ENCODE measurements around the gene TRIM43B. TPM values are rescaled to one million over a fixed set of nuclear protein-coding genes. Genes with fewer than 3 reads are reported as not detected.
A peak's percentile ranks its signal among the peaks of the same experiment; 100 is the strongest.
"Not testable (repeated sequence)": the region's sequence is repeated elsewhere in the genome, so short reads cannot be mapped to it uniquely, and the experiment has no call there.

Gene TRIM43B
- total and polyA plus RNA-seq, 2 donors from 2014 or later, result not detected

GRCh38 chr2:95500854-95501253, 16.3 kb upstream of the TRIM43B start:
- TF ChIP-seq CTCF (IDR thresholded peaks at IDR 0.05; ENCODE audit: borderline replicate concordance, extremely low read depth, insufficient read depth), result no peak
- Histone ChIP-seq H3K36me3 (ENCODE audit: control insufficient read depth in 2 of 3, insufficient read depth in 3 of 3, low read length in 3 of 3) (no peaks in the 10 kb centered on the region), H3K27ac (ENCODE audit: low read depth in 2 of 2, low read length in 2 of 2) (no peak overlapping the region), H3K4me3 (ENCODE audit: low read length in 3 of 3) (no peak overlapping the region), H3K4me1 (ENCODE audit: control insufficient read depth in 2 of 3, insufficient read depth in 2 of 3, low read depth in 1 of 3, low read length in 3 of 3) (no peaks in the 10 kb centered on the region), H3K27me3 (ENCODE audit: control insufficient read depth, insufficient read depth, low read length) (no peaks in the 10 kb centered on the region), H3K9ac (ENCODE audit: low read length in 3 of 3) (no peak overlapping the region), H3K9me3 (ENCODE audit: control insufficient read depth in 2 of 3, insufficient read depth in 1 of 3, low read length in 3 of 3) (no peaks in the 10 kb centered on the region)
- intact Hi-C loops (cut with DNase I), result no loop called here
- FAIRE-seq (no peak), DNase-seq (no peak)

DNA sequence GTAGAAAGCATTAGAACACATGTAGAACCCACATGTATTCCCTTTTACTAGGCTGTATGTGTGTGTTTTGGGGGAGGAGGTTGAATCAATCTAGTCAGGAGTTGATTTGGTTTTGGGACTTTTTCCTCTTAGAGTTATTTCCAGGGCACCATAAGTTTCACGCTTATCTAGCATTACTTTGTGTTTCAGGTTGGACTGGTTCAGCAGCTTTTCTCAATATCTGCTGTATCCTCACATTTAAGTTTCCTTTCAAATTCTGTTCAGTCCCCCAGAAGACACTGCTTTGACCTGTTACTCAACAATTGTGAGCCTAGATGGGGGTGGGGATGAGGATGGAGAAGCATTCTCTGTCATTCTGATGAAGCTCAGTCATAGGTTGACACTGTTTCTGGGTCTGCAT, 7.5 kb upstream of the TRIM43B start:
- H3K36me3 ChIP-seq (ENCODE audit: control insufficient read depth in 2 of 3, insufficient read depth in 3 of 3, low read length in 3 of 3); H3K9ac ChIP-seq (ENCODE audit: low read length in 3 of 3); H3K4me3 ChIP-seq (ENCODE audit: low read length in 3 of 3); H3K9me3 ChIP-seq (ENCODE audit: control insufficient read depth in 2 of 3, insufficient read depth in 1 of 3, low read length in 3 of 3); H3K27ac ChIP-seq (ENCODE audit: low read depth in 2 of 2, low read length in 2 of 2); intact Hi-C loops (cut with DNase I); H3K27me3 ChIP-seq (ENCODE audit: control insufficient read depth, insufficient read depth, low read length); H3K4me1 ChIP-seq (ENCODE audit: control insufficient read depth in 2 of 3, insufficient read depth in 2 of 3, low read depth in 1 of 3, low read length in 3 of 3); FAIRE-seq: not testable (repeated sequence)
- DNase-seq, result peak in 2 of 5 donors; percentile 39 to 42

DNA sequence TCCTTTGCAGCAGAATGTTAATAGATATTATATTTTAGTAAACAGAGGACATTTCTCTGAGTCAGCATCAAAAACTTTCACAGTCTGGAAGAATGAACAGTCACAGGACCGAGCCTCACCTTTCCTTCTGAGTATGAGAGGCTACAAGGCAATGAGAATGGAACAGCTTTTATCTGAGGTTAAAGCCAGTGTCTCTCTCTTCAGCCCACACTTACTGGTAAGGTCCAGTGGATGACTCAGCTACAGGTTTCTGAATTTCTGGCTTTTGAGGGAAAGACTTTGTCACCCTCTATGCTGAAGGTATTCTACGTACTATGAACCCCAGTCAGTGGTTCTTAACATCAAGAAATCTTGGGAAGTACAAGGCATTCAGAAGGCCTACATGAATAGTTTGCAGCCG, 9.5 kb downstream of the TRIM43B start:
- H3K9ac ChIP-seq (ENCODE audit: low read length in 3 of 3); DNase-seq; H3K36me3 ChIP-seq (ENCODE audit: control insufficient read depth in 2 of 3, insufficient read depth in 3 of 3, low read length in 3 of 3); H3K4me1 ChIP-seq (ENCODE audit: control insufficient read depth in 2 of 3, insufficient read depth in 2 of 3, low read depth in 1 of 3, low read length in 3 of 3); H3K27ac ChIP-seq (ENCODE audit: low read depth in 2 of 2, low read length in 2 of 2); H3K9me3 ChIP-seq (ENCODE audit: control insufficient read depth in 2 of 3, insufficient read depth in 1 of 3, low read length in 3 of 3); H3K4me3 ChIP-seq (ENCODE audit: low read length in 3 of 3); H3K27me3 ChIP-seq (ENCODE audit: control insufficient read depth, insufficient read depth, low read length); intact Hi-C loops (cut with DNase I); FAIRE-seq: not testable (repeated sequence)

DNA sequence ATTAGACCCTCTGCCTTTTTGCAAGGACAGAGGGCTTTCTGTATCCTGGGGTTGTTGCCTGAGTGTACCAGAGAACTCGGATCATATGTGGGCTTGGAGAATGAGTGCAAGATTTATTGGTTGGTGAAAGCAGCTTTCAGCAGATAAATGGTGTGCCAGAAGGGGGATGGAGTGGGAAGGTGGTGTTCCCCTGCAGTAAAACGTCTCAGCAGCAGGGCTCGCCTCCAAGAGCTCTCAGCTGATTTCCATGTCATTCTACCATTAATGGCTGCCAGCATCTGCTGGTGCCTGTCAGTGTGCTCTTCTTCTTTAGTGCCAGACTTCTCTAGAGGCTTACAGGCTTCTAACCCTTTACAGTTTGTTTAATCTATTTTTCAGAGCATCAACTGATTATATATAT, 16.6 kb downstream of the TRIM43B start:
- H3K36me3 ChIP-seq (ENCODE audit: control insufficient read depth in 2 of 3, insufficient read depth in 3 of 3, low read length in 3 of 3); H3K27ac ChIP-seq (ENCODE audit: low read depth in 2 of 2, low read length in 2 of 2); FAIRE-seq; H3K9me3 ChIP-seq (ENCODE audit: control insufficient read depth in 2 of 3, insufficient read depth in 1 of 3, low read length in 3 of 3); H3K9ac ChIP-seq (ENCODE audit: low read length in 3 of 3); H3K27me3 ChIP-seq (ENCODE audit: control insufficient read depth, insufficient read depth, low read length); intact Hi-C loops (cut with DNase I); H3K4me1 ChIP-seq (ENCODE audit: control insufficient read depth in 2 of 3, insufficient read depth in 2 of 3, low read depth in 1 of 3, low read length in 3 of 3); H3K4me3 ChIP-seq (ENCODE audit: low read length in 3 of 3); DNase-seq: not testable (repeated sequence)

- intact Hi-C loops (cut with DNase I); DNase-seq; H3K27ac ChIP-seq (ENCODE audit: low read depth in 2 of 2, low read length in 2 of 2); H3K9ac ChIP-seq (ENCODE audit: low read length in 3 of 3); H3K9me3 ChIP-seq (ENCODE audit: control insufficient read depth in 2 of 3, insufficient read depth in 1 of 3, low read length in 3 of 3); FAIRE-seq; H3K36me3 ChIP-seq (ENCODE audit: control insufficient read depth in 2 of 3, insufficient read depth in 3 of 3, low read length in 3 of 3); H3K4me3 ChIP-seq (ENCODE audit: low read length in 3 of 3); H3K4me1 ChIP-seq (ENCODE audit: control insufficient read depth in 2 of 3, insufficient read depth in 2 of 3, low read depth in 1 of 3, low read length in 3 of 3); H3K27me3 ChIP-seq (ENCODE audit: control insufficient read depth, insufficient read depth, low read length): not testable (repeated sequence)
Measured at GRCh38 chr2:95466572-95466971, 18.0 kb downstream of the TRIM43B start.

- H3K9ac ChIP-seq (ENCODE audit: low read length in 3 of 3); H3K27me3 ChIP-seq (ENCODE audit: control insufficient read depth, insufficient read depth, low read length); H3K27ac ChIP-seq (ENCODE audit: low read depth in 2 of 2, low read length in 2 of 2); DNase-seq; intact Hi-C loops (cut with DNase I); H3K36me3 ChIP-seq (ENCODE audit: control insufficient read depth in 2 of 3, insufficient read depth in 3 of 3, low read length in 3 of 3); H3K9me3 ChIP-seq (ENCODE audit: control insufficient read depth in 2 of 3, insufficient read depth in 1 of 3, low read length in 3 of 3); FAIRE-seq; H3K4me3 ChIP-seq (ENCODE audit: low read length in 3 of 3); H3K4me1 ChIP-seq (ENCODE audit: control insufficient read depth in 2 of 3, insufficient read depth in 2 of 3, low read depth in 1 of 3, low read length in 3 of 3): not testable (repeated sequence)
Measured at GRCh38 chr2:95463292-95463691, 21.3 kb downstream of the TRIM43B start.

- H3K27ac ChIP-seq (ENCODE audit: low read depth in 2 of 2, low read length in 2 of 2); intact Hi-C loops (cut with DNase I); H3K9ac ChIP-seq (ENCODE audit: low read length in 3 of 3); H3K27me3 ChIP-seq (ENCODE audit: control insufficient read depth, insufficient read depth, low read length); FAIRE-seq; H3K4me1 ChIP-seq (ENCODE audit: control insufficient read depth in 2 of 3, insufficient read depth in 2 of 3, low read depth in 1 of 3, low read length in 3 of 3); H3K4me3 ChIP-seq (ENCODE audit: low read length in 3 of 3); H3K36me3 ChIP-seq (ENCODE audit: control insufficient read depth in 2 of 3, insufficient read depth in 3 of 3, low read length in 3 of 3); DNase-seq; H3K9me3 ChIP-seq (ENCODE audit: control insufficient read depth in 2 of 3, insufficient read depth in 1 of 3, low read length in 3 of 3): not testable (repeated sequence)
Measured at GRCh38 chr2:95445317-95445716, 39.2 kb downstream of the TRIM43B start.

DNA sequence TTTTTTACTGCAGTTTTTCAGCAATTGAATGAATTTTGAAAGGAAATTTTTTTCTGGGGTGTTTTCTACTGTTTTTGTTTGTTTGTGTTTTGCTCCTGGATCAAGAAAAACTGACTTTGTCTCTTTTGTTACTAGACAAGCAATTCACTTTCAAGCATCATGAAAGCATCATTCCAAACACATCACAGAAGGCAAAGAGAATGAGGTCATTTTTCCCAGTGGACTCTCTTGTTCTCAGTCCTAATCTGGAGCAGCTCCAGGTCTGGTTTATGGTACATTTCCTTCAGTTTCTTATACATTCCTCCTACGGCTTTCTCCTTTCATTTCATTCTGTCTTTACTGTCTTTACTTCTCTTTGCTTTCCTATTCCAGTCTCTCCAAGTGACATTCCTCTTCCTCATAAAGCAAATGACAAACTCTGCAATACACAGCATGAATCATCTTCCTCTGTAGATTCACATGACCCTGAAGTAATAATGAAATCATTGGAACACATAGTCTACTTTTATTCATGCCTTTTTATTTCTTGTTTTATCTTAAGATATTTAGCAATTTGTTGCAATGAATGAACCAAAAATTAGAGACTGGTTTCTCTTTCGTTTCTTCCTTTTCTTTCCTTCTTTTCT, 42.0 kb downstream of the TRIM43B start:
- intact Hi-C loops (cut with DNase I); FAIRE-seq: not testable (repeated sequence)

More for the DNA sequence above, 42.0 kb downstream of the TRIM43B start:
- H3K27me3 ChIP-seq (ENCODE audit: control insufficient read depth, insufficient read depth, low read length); H3K27ac ChIP-seq (ENCODE audit: low read depth in 2 of 2, low read length in 2 of 2); H3K9me3 ChIP-seq (ENCODE audit: control insufficient read depth in 2 of 3, insufficient read depth in 1 of 3, low read length in 3 of 3); H3K4me1 ChIP-seq (ENCODE audit: control insufficient read depth in 2 of 3, insufficient read depth in 2 of 3, low read depth in 1 of 3, low read length in 3 of 3); H3K36me3 ChIP-seq (ENCODE audit: control insufficient read depth in 2 of 3, insufficient read depth in 3 of 3, low read length in 3 of 3); DNase-seq; H3K9ac ChIP-seq (ENCODE audit: low read length in 3 of 3); H3K4me3 ChIP-seq (ENCODE audit: low read length in 3 of 3): not testable (repeated sequence)

Data from kidney (tissue), 14 donors.